ENCODE data around the gene CFAP251.
"Not testable (repeated sequence)": the region's sequence is repeated elsewhere in the genome, so short reads cannot be mapped to it uniquely, and the experiment has no call there.

CFAP251 gene

GRCh38 chr12:122026706-122027333 lies 108.4 kb downstream of the CFAP251 start:
- no peak for DNase-seq (ENCODE audit: low read depth in 2 of 2)

GRCh38 chr12:122028165-122028904 lies 109.9 kb downstream of the CFAP251 start:
- no peak for DNase-seq (ENCODE audit: low read depth in 2 of 2)

GRCh38 chr12:122028905-122029560 lies 110.6 kb downstream of the CFAP251 start:
- DNase-seq (ENCODE audit: low read depth in 2 of 2) = no peak

GRCh38 chr12:122029620-122030423 lies 111.4 kb downstream of the CFAP251 start:
- DNase-seq (ENCODE audit: low read depth in 2 of 2) = no peak

GRCh38 chr12:122030424-122031035 lies 112.1 kb downstream of the CFAP251 start:
- no peak for DNase-seq (ENCODE audit: low read depth in 2 of 2)

GRCh38 chr12:122031342-122032216 lies 113.2 kb downstream of the CFAP251 start:
- no peak for DNase-seq (ENCODE audit: low read depth in 2 of 2)

GRCh38 chr12:122032580-122032979 lies 114.2 kb downstream of the CFAP251 start:
- DNase-seq (ENCODE audit: low read depth in 2 of 2) = no peak

- DNase-seq (ENCODE audit: low read depth in 2 of 2) = no peak
Observed at GRCh38 chr12:122035292-122035691, 116.9 kb downstream of the CFAP251 start.

- no peak for DNase-seq (ENCODE audit: low read depth in 2 of 2)
Observed at GRCh38 chr12:122036153-122036552, 117.8 kb downstream of the CFAP251 start.

GRCh38 chr12:122040579-122041386 lies 122.4 kb downstream of the CFAP251 start:
- DNase-seq (ENCODE audit: low read depth in 2 of 2) = no peak

GRCh38 chr12:122041458-122041857 lies 123.1 kb downstream of the CFAP251 start:
- not testable (repeated sequence) for DNase-seq (ENCODE audit: low read depth in 2 of 2)

GRCh38 chr12:122042910-122043309 lies 124.5 kb downstream of the CFAP251 start:
- no peak for DNase-seq (ENCODE audit: low read depth in 2 of 2)

- no peak for DNase-seq (ENCODE audit: low read depth in 2 of 2)
Observed at GRCh38 chr12:122043476-122043875, 125.1 kb downstream of the CFAP251 start.

- no peak for DNase-seq (ENCODE audit: low read depth in 2 of 2)
Observed at GRCh38 chr12:122045262-122045661, 126.9 kb downstream of the CFAP251 start.

GRCh38 chr12:122046145-122046544 lies 127.8 kb downstream of the CFAP251 start:
- DNase-seq (ENCODE audit: low read depth in 2 of 2) = no peak

- DNase-seq (ENCODE audit: low read depth in 2 of 2) = no peak
Observed at GRCh38 chr12:122048151-122048550, 129.8 kb downstream of the CFAP251 start.

- no peak for DNase-seq (ENCODE audit: low read depth in 2 of 2)
Observed at GRCh38 chr12:122049827-122050226, 131.4 kb downstream of the CFAP251 start.

- no peak for DNase-seq (ENCODE audit: low read depth in 2 of 2)
Observed at GRCh38 chr12:122050706-122051105, 132.3 kb downstream of the CFAP251 start.

- DNase-seq (ENCODE audit: low read depth in 2 of 2) = no peak
Observed at GRCh38 chr12:122051231-122051876, 133.0 kb downstream of the CFAP251 start.

All from activated CD8-positive, alpha-beta memory T cell treated with anti-CD3 and anti-CD28 coated beads for 4 hours (primary cell).